ENCODE data around the gene SUMO4.

DNA sequence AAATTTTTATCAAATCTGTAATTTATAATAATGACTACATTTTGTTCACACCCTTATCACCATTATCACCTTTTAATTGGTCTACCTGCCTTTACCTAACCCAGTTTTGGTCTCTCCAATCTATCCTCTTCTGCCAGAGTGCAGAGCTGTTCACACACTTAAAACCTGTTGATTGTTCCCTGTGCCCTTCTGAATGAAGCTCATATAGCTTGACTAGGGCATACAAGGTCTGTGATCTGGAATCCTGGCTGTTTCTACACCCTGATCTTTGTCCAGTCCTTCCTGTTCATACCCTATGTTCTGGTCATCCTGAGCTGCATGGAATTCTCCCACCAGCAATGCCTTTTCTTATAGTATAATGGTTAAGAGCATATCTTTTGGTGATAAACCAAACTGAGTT is 28.9 kb upstream of the SUMO4 start:
- TF ChIP-seq POLR2A (IDR thresholded peaks at IDR 0.05) (no peak), EP300 (IDR thresholded peaks at IDR 0.05; ENCODE audit: low read depth) (no peak), CTCF (IDR thresholded peaks at IDR 0.05) (no peak), POLR2AphosphoS5 (IDR thresholded peaks at IDR 0.05) (no peak)

Data from transverse colon (tissue), 4 donors.